Measurements from ENCODE around the gene KCND3.

The KCND3 gene

GRCh38 chr1:111956155-111956771 lies 33.2 kb downstream of the KCND3 start:
- DNase-seq: no peak

- DNase-seq: no peak
These were observed 33.7 kb downstream of the KCND3 start for GRCh38 chr1:111955755-111956154.

- peak; percentile 13 for DNase-seq
These were observed 35.7 kb downstream of the KCND3 start for GRCh38 chr1:111953797-111954196.

GRCh38 chr1:111952125-111952657 lies 37.3 kb downstream of the KCND3 start:
- no peak for DNase-seq

GRCh38 chr1:111948209-111949171 lies 41.0 kb downstream of the KCND3 start:
- DNase-seq: no peak

GRCh38 chr1:111943846-111944749 lies 45.4 kb downstream of the KCND3 start:
- DNase-seq: no peak

- no peak for DNase-seq
These were observed 46.4 kb downstream of the KCND3 start for GRCh38 chr1:111943066-111943465.

GRCh38 chr1:111938536-111938935 lies 50.9 kb downstream of the KCND3 start:
- DNase-seq: no peak

- peak; percentile 19 for DNase-seq
These were observed 51.3 kb downstream of the KCND3 start for GRCh38 chr1:111938123-111938522.

GRCh38 chr1:111937147-111937725 lies 52.2 kb downstream of the KCND3 start:
- DNase-seq: no peak

GRCh38 chr1:111934106-111934852 lies 55.2 kb downstream of the KCND3 start:
- DNase-seq: no peak

- DNase-seq: no peak
These were observed 59.1 kb downstream of the KCND3 start for GRCh38 chr1:111930356-111930755.

GRCh38 chr1:111928531-111928930 lies 60.9 kb downstream of the KCND3 start:
- no peak for DNase-seq

GRCh38 chr1:111927652-111928051 lies 61.8 kb downstream of the KCND3 start:
- DNase-seq: no peak

- no peak for DNase-seq
These were observed 64.7 kb downstream of the KCND3 start for GRCh38 chr1:111924786-111925185.

GRCh38 chr1:111923766-111924165 lies 65.7 kb downstream of the KCND3 start:
- no peak for DNase-seq

GRCh38 chr1:111921948-111922347 lies 67.5 kb downstream of the KCND3 start:
- DNase-seq: no peak

GRCh38 chr1:111920221-111921024 lies 69.0 kb downstream of the KCND3 start:
- DNase-seq: peak; percentile 94

GRCh38 chr1:111911776-111912515 lies 77.5 kb downstream of the KCND3 start:
- DNase-seq: no peak

- DNase-seq: no peak
These were observed 78.4 kb downstream of the KCND3 start for GRCh38 chr1:111911061-111911460.

All from DMS53 (cell line).